ENCODE measurements around the gene TCHP.
"Not testable (repeated sequence)": the region's sequence is repeated elsewhere in the genome, so short reads cannot be mapped to it uniquely, and the experiment has no call there.

The TCHP gene

DNA sequence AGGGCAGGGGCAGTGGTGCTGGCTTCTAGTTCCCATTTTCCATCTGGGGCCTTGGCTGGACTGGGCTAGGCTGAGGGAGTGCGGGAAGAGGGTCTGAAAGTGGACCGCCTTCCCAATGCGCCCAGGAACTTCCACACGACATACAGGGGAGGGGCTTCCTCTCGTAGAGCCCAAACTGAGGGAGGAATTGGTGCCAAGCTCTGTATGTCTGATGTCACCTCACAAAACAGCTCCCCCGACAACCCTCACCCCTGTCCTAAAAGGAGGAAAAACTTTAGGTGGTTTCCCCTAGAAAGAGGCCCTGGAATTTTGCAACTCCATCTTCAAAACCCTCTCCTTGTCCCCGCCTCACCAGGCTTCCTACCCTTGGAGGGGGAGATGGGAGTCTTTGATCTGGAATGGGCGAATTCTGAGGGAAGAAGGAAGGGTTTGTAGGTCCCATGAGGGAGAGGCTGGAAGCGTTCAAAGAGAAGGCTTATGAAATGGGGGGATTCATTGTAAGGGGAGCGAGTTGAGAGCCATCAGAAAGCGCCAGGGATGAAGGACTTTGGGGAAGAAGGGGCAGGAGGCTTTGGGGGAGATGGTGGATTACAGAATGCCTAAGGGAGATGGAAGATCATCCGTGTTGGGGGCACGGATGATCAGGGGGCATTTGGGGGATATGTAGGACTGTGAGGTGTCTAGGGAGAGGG, 20.6 kb upstream of the TCHP start:
- DNase-seq (ENCODE audit: low read depth): no peak

- peak; percentile 79 for DNase-seq (ENCODE audit: low read depth)
Observed at GRCh38 chr12:109880043-109880931, 19.8 kb upstream of the TCHP start, which contains the start of gene GLTP. Gene GLTP (minus strand): TSS chr12:109880541. CDS start chr12:109880374, 167 bp downstream.

- no peak for DNase-seq (ENCODE audit: low read depth)
Observed at GRCh38 chr12:109880938-109881337, 19.1 kb upstream of the TCHP start.

DNA sequence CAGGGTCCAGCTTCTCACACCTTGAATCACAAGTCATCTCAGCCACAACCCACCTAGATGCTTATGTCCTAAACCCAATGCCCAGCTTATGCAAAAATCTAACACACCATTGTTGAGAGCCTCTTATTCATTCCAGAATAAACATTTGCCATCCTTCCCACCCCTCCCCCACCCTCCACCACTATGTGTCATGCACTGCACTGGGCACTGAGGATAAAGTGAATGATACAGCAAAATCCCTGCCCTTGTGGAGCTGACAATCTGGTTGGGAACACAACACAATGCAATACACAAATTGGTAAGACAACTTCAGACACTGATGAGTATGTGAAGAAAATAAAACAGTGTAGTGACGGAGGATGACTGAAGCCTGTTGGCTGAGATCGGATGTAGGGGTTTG, 18.3 kb upstream of the TCHP start:
- no peak for DNase-seq (ENCODE audit: low read depth)

- no peak for DNase-seq (ENCODE audit: low read depth)
Observed at GRCh38 chr12:109883461-109883860, 16.6 kb upstream of the TCHP start.

- DNase-seq (ENCODE audit: low read depth): no peak
Observed at GRCh38 chr12:109885616-109886015, 14.5 kb upstream of the TCHP start.

DNA sequence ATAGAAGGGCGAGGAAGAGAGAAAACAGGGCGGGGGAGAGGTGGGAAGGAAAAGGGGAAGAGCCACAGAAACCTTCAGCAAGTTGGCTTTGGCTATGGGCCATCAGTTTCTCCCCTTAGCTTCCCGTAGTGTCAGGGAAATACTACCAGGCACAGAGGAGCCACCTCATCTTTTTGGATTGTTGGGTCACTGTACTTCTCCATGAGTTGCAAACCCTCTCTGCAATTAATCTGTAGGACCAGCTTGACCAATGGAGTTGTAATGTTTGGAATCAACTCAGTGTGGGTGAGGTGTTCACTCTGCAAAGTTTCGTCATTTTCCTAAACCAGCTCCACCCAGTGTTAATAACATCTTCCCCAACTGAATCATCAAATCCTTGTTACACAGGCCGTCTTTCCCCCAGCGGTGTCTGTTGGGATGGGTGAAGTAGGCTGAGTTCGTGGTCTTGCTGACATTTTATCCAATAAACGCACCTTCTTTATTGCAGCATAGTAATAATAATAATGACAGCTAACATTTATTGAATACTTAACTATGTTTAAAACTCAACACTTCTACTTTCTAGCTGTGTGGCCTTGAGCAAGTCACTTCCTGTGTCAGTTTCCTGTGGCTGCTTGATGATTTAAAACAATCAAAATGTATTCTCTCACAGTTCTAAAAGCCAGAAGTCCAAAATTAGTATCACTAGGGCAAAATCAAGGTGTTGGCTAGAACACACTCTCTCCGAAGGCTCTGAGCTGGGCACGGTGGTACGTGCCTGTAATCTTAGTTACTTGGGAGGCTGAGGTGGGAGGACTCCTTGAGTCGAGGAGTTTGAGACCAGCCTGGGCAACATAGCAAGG, 11.7 kb upstream of the TCHP start:
- no peak for DNase-seq (ENCODE audit: low read depth)

- no peak for DNase-seq (ENCODE audit: low read depth)
Observed at GRCh38 chr12:109890620-109891170, 9.4 kb upstream of the TCHP start.

GRCh38 chr12:109891731-109892130, 8.3 kb upstream of the TCHP start:
- DNase-seq (ENCODE audit: low read depth): not testable (repeated sequence)

- DNase-seq (ENCODE audit: low read depth): no peak
Observed at GRCh38 chr12:109892165-109892715, 7.8 kb upstream of the TCHP start.

DNA sequence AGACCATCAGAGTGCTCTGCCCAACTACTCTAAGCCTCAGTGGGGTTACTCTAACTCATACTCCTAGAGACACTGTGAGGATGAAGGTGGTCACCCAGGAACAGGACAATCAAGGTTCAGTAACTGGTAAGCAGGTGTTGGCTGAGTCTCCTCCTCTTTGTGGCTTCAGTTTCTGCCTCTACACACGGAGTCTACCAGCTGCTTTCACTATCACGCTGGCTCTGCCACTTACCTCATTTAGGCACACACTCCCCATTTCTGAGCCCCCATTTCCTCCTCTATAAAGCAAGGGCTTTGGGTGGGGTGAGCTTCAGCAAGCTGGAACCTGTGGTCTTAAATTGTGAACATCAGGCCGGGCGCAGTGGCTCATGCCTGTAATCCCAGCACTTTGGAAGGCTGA, 7.3 kb upstream of the TCHP start:
- no peak for DNase-seq (ENCODE audit: low read depth)

DNA sequence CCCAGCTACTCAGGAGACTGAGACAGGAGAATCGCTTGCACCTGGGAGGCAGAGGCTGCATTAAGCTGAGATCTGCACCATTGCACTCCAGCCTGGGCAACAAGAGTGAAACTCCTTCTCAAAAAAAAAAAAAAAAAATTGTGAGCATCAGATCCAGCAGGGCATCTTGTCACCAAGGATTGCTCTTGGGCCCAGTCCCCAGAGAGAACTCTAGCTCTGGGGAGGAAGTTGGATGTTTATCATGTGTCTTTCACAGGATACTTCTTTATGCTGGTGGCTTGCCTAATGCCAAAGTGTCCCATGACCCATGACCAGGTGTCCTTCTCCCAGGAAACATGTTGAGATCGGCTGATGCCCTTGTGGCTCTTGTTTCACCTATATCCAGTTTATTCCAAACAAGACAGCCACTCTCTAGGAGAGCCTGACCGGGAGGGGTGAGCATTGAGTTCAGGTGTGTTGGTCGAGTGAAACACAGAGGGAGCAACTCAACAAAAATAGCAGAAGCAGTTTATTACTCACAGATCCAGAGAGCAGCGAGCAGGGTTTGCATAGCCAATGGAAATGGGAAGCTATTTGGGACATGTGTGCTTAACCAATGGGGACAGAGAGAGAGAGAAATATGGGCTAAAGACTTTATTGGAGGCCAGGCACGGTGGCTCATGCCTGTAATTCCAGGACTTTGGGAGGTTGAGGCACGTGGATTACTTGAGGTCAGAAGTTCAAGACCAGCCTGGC, 6.6 kb upstream of the TCHP start:
- DNase-seq (ENCODE audit: low read depth): no peak

GRCh38 chr12:109894939-109895338, 5.1 kb upstream of the TCHP start:
- no peak for DNase-seq (ENCODE audit: low read depth)

DNA sequence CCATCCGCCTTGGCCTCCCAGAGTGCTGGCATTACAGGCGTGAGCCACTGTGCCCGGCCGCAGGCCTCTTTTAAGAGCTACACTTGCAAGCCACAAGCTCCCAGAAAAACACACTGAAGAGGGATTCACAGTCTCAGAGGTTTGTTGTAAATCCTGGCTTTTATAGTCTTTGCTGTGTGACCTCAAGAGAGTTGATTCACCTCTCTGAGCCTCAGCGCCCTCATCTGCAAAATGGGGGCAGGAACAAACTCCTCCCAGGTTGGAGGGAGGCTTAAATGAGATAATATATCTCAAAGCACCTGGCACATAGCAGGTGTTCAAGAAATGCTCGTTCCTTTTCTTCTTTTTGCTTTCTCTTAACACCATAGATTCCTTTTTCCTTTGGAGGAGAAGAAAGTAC, 3.9 kb upstream of the TCHP start:
- no peak for DNase-seq (ENCODE audit: low read depth)

DNA sequence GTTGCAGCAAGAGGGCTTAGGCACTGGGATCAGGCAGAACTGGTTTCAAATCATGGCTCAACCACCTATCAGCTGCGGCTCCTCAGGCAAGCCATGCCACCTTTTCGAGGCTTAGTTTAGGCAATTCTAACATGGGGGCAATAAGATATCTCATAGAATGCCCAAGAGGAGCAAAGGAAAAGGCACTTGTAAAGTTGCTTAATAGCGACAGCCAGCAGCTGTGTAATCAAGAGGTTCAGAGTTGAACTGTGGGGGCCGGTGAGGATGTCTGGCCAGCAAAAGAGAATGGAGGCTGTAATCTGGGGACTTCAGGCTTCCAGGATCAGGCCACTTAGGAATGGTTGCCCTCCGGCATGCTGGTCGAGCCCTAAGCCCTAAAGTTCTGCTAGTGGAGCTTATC, 3.0 kb upstream of the TCHP start:
- DNase-seq (ENCODE audit: low read depth): no peak

- not testable (repeated sequence) for DNase-seq (ENCODE audit: low read depth)
Observed at GRCh38 chr12:109899345-109899744, 729 bp upstream of the TCHP start.

DNA sequence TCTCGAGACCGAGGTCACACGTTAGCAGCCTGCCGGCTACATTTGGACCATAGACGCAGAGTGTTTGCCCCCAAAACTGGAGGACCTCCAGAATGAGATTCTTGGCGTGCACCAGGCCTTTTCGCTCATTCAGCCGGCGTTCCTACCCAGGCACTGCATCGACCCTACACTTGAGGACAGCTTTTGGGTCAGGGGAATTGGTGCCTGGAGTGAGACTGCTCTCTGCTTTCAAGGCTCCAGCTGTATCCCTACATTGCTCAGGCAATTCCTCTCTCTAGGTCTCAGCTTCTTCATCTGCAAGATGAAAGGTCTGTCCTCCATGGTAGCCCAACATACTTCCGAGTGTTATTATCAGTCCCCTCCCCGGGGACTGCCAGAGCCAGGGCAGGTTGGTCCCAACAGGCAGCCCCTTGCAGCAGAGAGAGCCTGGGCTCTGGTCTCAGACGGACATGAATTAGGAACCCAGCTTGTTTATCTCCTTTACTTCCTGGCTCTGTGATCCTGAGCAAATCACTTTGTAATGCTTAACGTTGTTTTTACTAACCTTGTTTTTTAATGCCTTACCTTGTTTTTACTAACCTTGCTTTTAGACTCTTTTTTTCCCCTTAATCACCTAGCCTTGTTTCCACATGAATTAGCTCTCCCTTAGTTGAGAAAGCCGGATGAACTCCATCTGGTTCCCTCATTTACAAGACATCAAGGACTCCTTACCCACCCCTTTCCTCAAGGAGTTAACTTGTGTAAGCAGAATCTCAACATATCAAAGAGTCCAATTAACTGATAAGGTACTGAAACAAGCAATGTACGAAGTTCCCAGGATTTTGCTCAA, 892 bp downstream of the TCHP start:
- DNase-seq (ENCODE audit: low read depth): no peak

GRCh38 chr12:109902891-109903418, 2.9 kb downstream of the TCHP start:
- DNase-seq (ENCODE audit: low read depth): no peak

DNA sequence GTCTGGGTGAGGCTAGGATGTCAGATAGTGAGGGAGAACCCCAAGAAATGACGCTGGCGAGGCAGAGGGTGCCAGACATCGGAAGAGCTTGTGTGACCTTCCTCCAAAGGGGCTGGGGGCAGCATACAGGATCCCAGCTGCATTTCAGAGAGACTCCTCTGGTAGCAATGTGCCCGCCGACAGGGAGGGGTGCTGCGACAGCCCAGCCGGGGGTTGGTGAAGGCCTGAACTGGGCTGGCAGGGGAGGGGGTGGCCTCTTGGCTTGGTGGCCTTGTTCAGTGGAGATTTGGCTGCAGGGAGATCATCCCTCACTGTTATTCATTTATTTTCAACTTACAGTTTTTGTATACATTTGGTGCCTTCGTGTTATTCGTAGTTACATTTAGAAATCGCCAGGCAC, 5.2 kb downstream of the TCHP start:
- no peak for DNase-seq (ENCODE audit: low read depth)

All from T-helper 22 cell (primary cell).